Neural progenitor cell (in vitro differentiated cells): ENCODE data around the gene SMIM38. TPM values are rescaled to one million over a fixed set of nuclear protein-coding genes. Genes with fewer than 3 reads are reported as not detected.

Experiments
- DNase-seq: peaks from one replicate; pipeline ENCODE4 v3.0.0-alpha.2; 2016; ENCODE audit warnings: low spot score
- H2AFZ ChIP-seq: fragments of 200-600 bp; sonication (generic); replicated peaks from 2 replicates; pipeline ENCODE4 v1.6.1; 2016; ENCODE audit warnings: antibody characterized with exemption
- H3F3A ChIP-seq: fragments of 200-600 bp; sonication (generic); 2 replicates; pipeline ENCODE4 v1.6.1; 2016; ENCODE audit warnings: antibody characterized with exemption, low read depth
- H3K27ac ChIP-seq: fragments of 200-600 bp; sonication (generic); 2 replicates; pipeline ENCODE4 v1.5.1; 2016; ENCODE audit warnings: mild to moderate bottlenecking
- H3K27me3 ChIP-seq: fragments of 200-600 bp; sonication (generic); 2 replicates; pipeline ENCODE4 v1.6.1; 2016; ENCODE audit warnings: mild to moderate bottlenecking, moderate library complexity
- H3K36me3 ChIP-seq: fragments of 200-600 bp; sonication (generic); 2 replicates; pipeline ENCODE4 v1.5.1; 2016
- H3K4me1 ChIP-seq: fragments of 200-600 bp; sonication (generic); 2 replicates; pipeline ENCODE4 v1.6.1; 2016; ENCODE audit warnings: mixed run types
- H3K4me2 ChIP-seq: fragments of 200-600 bp; sonication (generic); 2 replicates; pipeline ENCODE4 v1.6.1; 2016
- H3K4me3 ChIP-seq: fragments of 200-600 bp; sonication (generic); 2 replicates; pipeline ENCODE4 v1.5.1; 2016
- H3K79me2 ChIP-seq: fragments of 200-600 bp; sonication (generic); 2 replicates; pipeline ENCODE4 v1.6.1; 2016; ENCODE audit warnings: low read depth
- H3K9ac ChIP-seq: fragments of 200-600 bp; sonication (generic); 2 replicates; pipeline ENCODE4 v1.6.1; 2016
- H3K9me3 ChIP-seq: fragments of 200-600 bp; sonication (generic); 2 replicates; pipeline ENCODE4 v1.5.1; 2016; ENCODE audit warnings: low read depth
- H4K20me1 ChIP-seq: fragments of 200-600 bp; sonication (generic); 2 replicates; pipeline ENCODE4 v1.6.1; 2016; ENCODE audit warnings: low read depth
- H3K27ac Mint-ChIP-seq: 3 replicates; pipeline ENCODE4 v1.8.0; 2021; ENCODE audit warnings: mixed read lengths
- H3K27me3 Mint-ChIP-seq: 2 replicates; pipeline ENCODE4 v1.8.0; 2022; ENCODE audit warnings: low read depth, mild to moderate bottlenecking, inconsistent platforms, moderate library complexity, mixed read lengths; ENCODE audit not compliant: insufficient read depth
- H3K36me3 Mint-ChIP-seq: 3 replicates; pipeline ENCODE4 v1.8.0; 2021; ENCODE audit warnings: mixed read lengths
- H3K4me1 Mint-ChIP-seq: 3 replicates; pipeline ENCODE4 v1.8.0; 2021; ENCODE audit warnings: mixed read lengths
- H3K4me3 Mint-ChIP-seq: 3 replicates; pipeline ENCODE4 v1.8.0; 2021; ENCODE audit warnings: mild to moderate bottlenecking, moderate library complexity, mixed read lengths
- H3K9me3 Mint-ChIP-seq: 3 replicates; pipeline ENCODE4 v1.8.0; 2020; ENCODE audit warnings: mixed read lengths
- CTCF ChIP-seq: fragments of 200-600 bp; sonication (generic); IDR thresholded peaks from 2 replicates; pipeline ENCODE4 v1.5.1; 2017; ENCODE audit warnings: antibody characterized with exemption, mild to moderate bottlenecking
- EZH2 ChIP-seq: fragments of 200-600 bp; sonication (generic); IDR thresholded peaks from 2 replicates; pipeline ENCODE4 v1.6.1; 2017; ENCODE audit warnings: antibody characterized with exemption, mild to moderate bottlenecking, moderate library complexity
- EZH2phosphoT487 ChIP-seq: fragments of 200-600 bp; sonication (generic); IDR thresholded peaks from 2 replicates; pipeline ENCODE4 v1.6.1; 2017; ENCODE audit warnings: antibody characterized with exemption
- total RNA-seq: library from RNA; depleted of rRNA; stranded (reverse); fragments of >200 nt; gene quantifications from 2 replicates; pipeline ENCODE4 v1.2.3, GENCODE V29; 2015; ENCODE audit warnings: low replicate concordance

Gene SMIM38
- total RNA-seq, 1 donor from 2014 or later, result 2.0 TPM

- H3K4me3 Mint-ChIP-seq, result no peak overlapping the region
- Histone ChIP-seq H3K4me3 (no peak overlapping the region), H2AFZ (no peak overlapping the region), H3K27ac (no peak overlapping the region), H3K9ac (no peak overlapping the region), H3K4me2 (no peak overlapping the region), H4K20me1 (no peaks in the 10 kb centered on the region), H3F3A (no peaks in the 10 kb centered on the region), H3K4me1 (no peaks in the 10 kb centered on the region), H3K79me2 (no peaks in the 10 kb centered on the region), H3K9me3 (no peaks in the 10 kb centered on the region), H3K27me3 (no peaks in the 10 kb centered on the region), H3K36me3 (no peaks in the 10 kb centered on the region)
- peak overlapping the region; percentile 31 for H3K27ac Mint-ChIP-seq
- peaks cover 27% of the 10 kb centered on the region for H3K4me1 Mint-ChIP-seq
- peaks cover 3% of the 10 kb centered on the region for H3K36me3 Mint-ChIP-seq
- no peak for DNase-seq
- H3K27me3 Mint-ChIP-seq, result peaks cover 6% of the 10 kb centered on the region
- peaks cover 21% of the 10 kb centered on the region for H3K9me3 Mint-ChIP-seq
- TF ChIP-seq EZH2phosphoT487, result no peak
- no peak for TF ChIP-seq EZH2
- TF ChIP-seq CTCF, result no peak
Measured at GRCh38 chr11:69114362-69114761, 41.4 kb upstream of the SMIM38 start.

GRCh38 chr11:69114811-69115523, 40.8 kb upstream of the SMIM38 start:
- Histone ChIP-seq H2AFZ (no peak overlapping the region), H3K27ac (no peak overlapping the region), H4K20me1 (no peaks in the 10 kb centered on the region), H3K4me2 (no peak overlapping the region), H3K4me3 (no peak overlapping the region), H3K4me1 (no peaks in the 10 kb centered on the region), H3K79me2 (no peaks in the 10 kb centered on the region), H3K9me3 (no peaks in the 10 kb centered on the region), H3F3A (no peaks in the 10 kb centered on the region), H3K27me3 (no peaks in the 10 kb centered on the region), H3K9ac (no peak overlapping the region), H3K36me3 (no peaks in the 10 kb centered on the region)
- Mint-ChIP-seq H3K4me1 (peaks cover 27% of the 10 kb centered on the region), H3K36me3 (peaks cover 3% of the 10 kb centered on the region), H3K27me3 (peaks cover 4% of the 10 kb centered on the region), H3K27ac (peak overlapping the region; percentile 31), H3K4me3 (no peak overlapping the region), H3K9me3 (peaks cover 17% of the 10 kb centered on the region)
- TF ChIP-seq CTCF, result no peak
- no peak for TF ChIP-seq EZH2
- no peak for TF ChIP-seq EZH2phosphoT487
- no peak for DNase-seq

- Histone ChIP-seq H3K4me3 (no peak overlapping the region), H3K9ac (no peak overlapping the region), H3K4me2 (no peak overlapping the region), H3K4me1 (no peaks in the 10 kb centered on the region), H3K9me3 (no peaks in the 10 kb centered on the region), H2AFZ (no peak overlapping the region), H3K36me3 (no peaks in the 10 kb centered on the region), H3K27me3 (no peaks in the 10 kb centered on the region), H3K27ac (no peak overlapping the region), H4K20me1 (no peaks in the 10 kb centered on the region), H3K79me2 (no peaks in the 10 kb centered on the region), H3F3A (no peaks in the 10 kb centered on the region)
- peak overlapping the region; percentile 46 for H3K4me3 Mint-ChIP-seq
- H3K27ac Mint-ChIP-seq, result peak overlapping the region; percentile 60
- peaks cover 27% of the 10 kb centered on the region for H3K4me1 Mint-ChIP-seq
- peaks cover 4% of the 10 kb centered on the region for H3K27me3 Mint-ChIP-seq
- TF ChIP-seq CTCF (no peak), EZH2 (no peak), EZH2phosphoT487 (no peak)
- H3K36me3 Mint-ChIP-seq, result peaks cover 3% of the 10 kb centered on the region
- DNase-seq, result no peak
- H3K9me3 Mint-ChIP-seq, result peaks cover 9% of the 10 kb centered on the region
Measured at GRCh38 chr11:69115586-69116560, 39.9 kb upstream of the SMIM38 start.
